ENCODE results near the gene TNFRSF18. TPM values are rescaled to one million over a fixed set of nuclear protein-coding genes. Genes with fewer than 3 reads are reported as not detected.
"Not testable (repeated sequence)": the region's sequence is repeated elsewhere in the genome, so short reads cannot be mapped to it uniquely, and the experiment has no call there.

TNFRSF18 gene
- polyA plus RNA-seq, 3 donors from 2014 or later, result 56.4 to 136 (median 105) TPM

GRCh38 chr1:1199141-1199960, 7.0 kb downstream of the TNFRSF18 start:
- no peak for DNase-seq
- peaks cover 0 to 11% (median 0%) of the 10 kb centered on the region in 6 donors for H3K9me3 Mint-ChIP-seq
- H3K27ac Mint-ChIP-seq, result peak overlapping the region; percentile 68 to 94 (median 88)
- peaks cover 0 to 3% (median 2%) of the 10 kb centered on the region in 3 donors for H3K27me3 Mint-ChIP-seq (ENCODE audit: low read depth in 3 of 3)
- H3K36me3 Mint-ChIP-seq, result no peaks in the 10 kb centered on the region
- peaks cover 6 to 10% of the 10 kb centered on the region in 2 donors for H3K4me1 Mint-ChIP-seq
- H3K4me3 Mint-ChIP-seq, result peak overlapping the region; percentile 33 to 61 (median 51)

GRCh38 chr1:1198423-1199140, 7.8 kb downstream of the TNFRSF18 start:
- no peak for DNase-seq
- no peak overlapping the region for H3K27ac Mint-ChIP-seq
- peaks cover 10% of the 10 kb centered on the region in 2 donors for H3K4me1 Mint-ChIP-seq
- no peaks in the 10 kb centered on the region for H3K36me3 Mint-ChIP-seq
- peaks cover 0 to 3% (median 2%) of the 10 kb centered on the region in 3 donors for H3K27me3 Mint-ChIP-seq (ENCODE audit: low read depth in 3 of 3)
- H3K9me3 Mint-ChIP-seq, result peaks cover 0 to 11% (median 0%) of the 10 kb centered on the region in 6 donors
- H3K4me3 Mint-ChIP-seq, result no peak overlapping the region

GRCh38 chr1:1197551-1198422, 8.6 kb downstream of the TNFRSF18 start:
- DNase-seq, result no peak
- Mint-ChIP-seq H3K4me3 (no peak overlapping the region), H3K27me3 (ENCODE audit: low read depth in 3 of 3) (peaks cover 0 to 3% (median 2%) of the 10 kb centered on the region in 3 donors), H3K4me1 (peaks cover 10% of the 10 kb centered on the region in 2 donors), H3K36me3 (no peaks in the 10 kb centered on the region), H3K27ac (no peak overlapping the region), H3K9me3 (peaks cover 0 to 11% (median 0%) of the 10 kb centered on the region in 6 donors)

- peaks cover 10% of the 10 kb centered on the region in 2 donors for H3K4me1 Mint-ChIP-seq
- no peak for DNase-seq
- H3K27ac Mint-ChIP-seq, result no peak overlapping the region
Observed at GRCh38 chr1:1197188-1197500, 9.2 kb downstream of the TNFRSF18 start.

GRCh38 chr1:1196431-1197187, 9.8 kb downstream of the TNFRSF18 start:
- Mint-ChIP-seq H3K27ac (peak overlapping the region in 4 of 6 donors; percentile 32 to 62 (median 55)), H3K4me1 (peaks cover 10% of the 10 kb centered on the region in 2 donors), H3K9me3 (peaks cover 0 to 11% (median 0%) of the 10 kb centered on the region in 6 donors), H3K27me3 (ENCODE audit: low read depth in 3 of 3) (peaks cover 0 to 3% (median 2%) of the 10 kb centered on the region in 3 donors), H3K4me3 (no peak overlapping the region), H3K36me3 (peaks cover 0 to 4% (median 0%) of the 10 kb centered on the region in 3 donors)
- DNase-seq, result no peak

More at GRCh38 chr1:1197188-1197500, 9.2 kb downstream of the TNFRSF18 start:
- Mint-ChIP-seq H3K36me3 (peaks cover 0 to under 1% (median 0%) of the 10 kb centered on the region in 3 donors), H3K27me3 (ENCODE audit: low read depth in 3 of 3) (peaks cover 0 to 3% (median 2%) of the 10 kb centered on the region in 3 donors), H3K4me3 (no peak overlapping the region), H3K9me3 (peaks cover 0 to 11% (median 0%) of the 10 kb centered on the region in 6 donors)

- not testable (repeated sequence) for H3K4me3 Mint-ChIP-seq; DNase-seq; H3K27me3 Mint-ChIP-seq (ENCODE audit: low read depth in 3 of 3); H3K36me3 Mint-ChIP-seq
- H3K27ac Mint-ChIP-seq, result peak overlapping the region in 3 of 6 donors; percentile 22 to 61 (median 25)
- peaks cover 0 to 11% (median 0%) of the 10 kb centered on the region in 6 donors for H3K9me3 Mint-ChIP-seq
- H3K4me1 Mint-ChIP-seq, result peaks cover 10% of the 10 kb centered on the region in 2 donors
Observed at GRCh38 chr1:1195726-1196125, 10.7 kb downstream of the TNFRSF18 start.

GRCh38 chr1:1194723-1195122, 11.7 kb downstream of the TNFRSF18 start:
- Mint-ChIP-seq H3K9me3 (peaks cover 0 to 11% (median 0%) of the 10 kb centered on the region in 6 donors), H3K36me3 (peaks cover 0 to 4% (median 0%) of the 10 kb centered on the region in 3 donors), H3K4me1 (peaks cover 2 to 10% of the 10 kb centered on the region in 2 donors), H3K27ac (peak overlapping the region in 1 of 6 donors; percentile 79), H3K27me3 (ENCODE audit: low read depth in 3 of 3) (peaks cover 0 to 3% (median 0%) of the 10 kb centered on the region in 3 donors), H3K4me3 (no peak overlapping the region)
- DNase-seq, result no peak

GRCh38 chr1:1191734-1192133, 14.7 kb downstream of the TNFRSF18 start:
- peaks cover 0 to 10% of the 10 kb centered on the region in 2 donors for H3K4me1 Mint-ChIP-seq
- peaks cover 0 to 4% (median 0%) of the 10 kb centered on the region in 3 donors for H3K36me3 Mint-ChIP-seq
- DNase-seq, result no peak
- H3K9me3 Mint-ChIP-seq, result peaks cover 0 to 11% (median 0%) of the 10 kb centered on the region in 6 donors
- H3K27ac Mint-ChIP-seq, result no peak overlapping the region
- H3K27me3 Mint-ChIP-seq (ENCODE audit: low read depth in 3 of 3), result peaks cover 0 to 2% (median 0%) of the 10 kb centered on the region in 3 donors
- no peak overlapping the region for H3K4me3 Mint-ChIP-seq

GRCh38 chr1:1189111-1189510, 17.3 kb downstream of the TNFRSF18 start:
- Mint-ChIP-seq H3K9me3 (no peaks in the 10 kb centered on the region), H3K36me3 (peaks cover 0 to 4% (median 0%) of the 10 kb centered on the region in 3 donors), H3K4me1 (peaks cover 0 to 1% of the 10 kb centered on the region in 2 donors), H3K27ac (no peak overlapping the region), H3K4me3 (no peak overlapping the region), H3K27me3 (ENCODE audit: low read depth in 3 of 3) (no peaks in the 10 kb centered on the region)
- DNase-seq, result no peak

GRCh38 chr1:1187938-1188337, 18.5 kb downstream of the TNFRSF18 start:
- H3K27ac Mint-ChIP-seq, result no peak overlapping the region
- H3K36me3 Mint-ChIP-seq, result peaks cover 0 to 4% (median 0%) of the 10 kb centered on the region in 3 donors
- H3K4me1 Mint-ChIP-seq, result no peaks in the 10 kb centered on the region

GRCh38 chr1:1185101-1185765, 21.2 kb downstream of the TNFRSF18 start:
- no peak for DNase-seq
- Mint-ChIP-seq H3K27ac (peak overlapping the region in 1 of 6 donors; percentile 17), H3K4me1 (peaks cover 5 to 7% of the 10 kb centered on the region in 2 donors), H3K9me3 (no peaks in the 10 kb centered on the region), H3K4me3 (no peak overlapping the region), H3K27me3 (ENCODE audit: low read depth in 3 of 3) (peaks cover 0 to 4% (median 0%) of the 10 kb centered on the region in 3 donors), H3K36me3 (no peaks in the 10 kb centered on the region)

More at GRCh38 chr1:1187938-1188337, 18.5 kb downstream of the TNFRSF18 start:
- DNase-seq, result no peak
- H3K9me3 Mint-ChIP-seq, result no peaks in the 10 kb centered on the region
- H3K4me3 Mint-ChIP-seq, result no peak overlapping the region
- no peaks in the 10 kb centered on the region for H3K27me3 Mint-ChIP-seq (ENCODE audit: low read depth in 3 of 3)

All from immature natural killer cell (primary cell).